Endodermal cell (in vitro differentiated cells): ENCODE data around the gene VGF. TPM values are rescaled to one million over a fixed set of nuclear protein-coding genes. Genes with fewer than 3 reads are reported as not detected.

ENCODE experiments used
- DNase-seq: peaks from one replicate; pipeline ENCODE4 v3.0.0-alpha.2; 2017
- H3K27ac ChIP-seq: 2 replicates; pipeline ENCODE4 v1.5.1; 2013; ENCODE audit warnings: mild to moderate bottlenecking, low read depth, low read length, moderate library complexity
- H3K27me3 ChIP-seq: 2 replicates; pipeline ENCODE4 v1.6.1; 2013; ENCODE audit warnings: mild to moderate bottlenecking, low read length, moderate library complexity; ENCODE audit not compliant: insufficient read depth, control insufficient read depth, poor library complexity, severe bottlenecking
- H3K36me3 ChIP-seq: 2 replicates; pipeline ENCODE4 v1.7.0; 2013; ENCODE audit warnings: mild to moderate bottlenecking, low read length, moderate library complexity; ENCODE audit not compliant: control insufficient read depth, insufficient read depth
- H3K4me1 ChIP-seq: one replicate; pipeline ENCODE4 v1.7.0; 2013; ENCODE audit warnings: low read length; ENCODE audit not compliant: control insufficient read depth, insufficient read depth
- H3K4me3 ChIP-seq: 2 replicates; pipeline ENCODE4 v1.5.1; 2013; ENCODE audit warnings: mild to moderate bottlenecking, low read length, moderate library complexity
- H3K9ac ChIP-seq: 2 replicates; pipeline ENCODE4 v1.6.1; 2013; ENCODE audit warnings: mild to moderate bottlenecking, low read length, moderate library complexity; ENCODE audit not compliant: poor library complexity, severe bottlenecking; ENCODE audit errors: extremely low read depth
- H3K9me3 ChIP-seq: 2 replicates; pipeline ENCODE4 v1.6.1; 2013; ENCODE audit warnings: mild to moderate bottlenecking, low read length, moderate library complexity; ENCODE audit not compliant: control insufficient read depth
- H3K27ac Mint-ChIP-seq: 2 replicates; pipeline ENCODE4 v1.8.0; 2020; ENCODE audit warnings: mixed read lengths
- H3K27me3 Mint-ChIP-seq: 2 replicates; pipeline ENCODE4 v1.8.0; 2021; ENCODE audit warnings: mild to moderate bottlenecking, mixed read lengths; ENCODE audit not compliant: insufficient read depth
- H3K36me3 Mint-ChIP-seq: 2 replicates; pipeline ENCODE4 v1.8.0; 2020; ENCODE audit warnings: low read depth, mixed read lengths
- H3K4me1 Mint-ChIP-seq: 2 replicates; pipeline ENCODE4 v1.8.0; 2020; ENCODE audit warnings: mixed read lengths
- H3K4me3 Mint-ChIP-seq: 2 replicates; pipeline ENCODE4 v1.8.0; 2020; ENCODE audit warnings: mild to moderate bottlenecking, moderate library complexity, mixed read lengths
- H3K9me3 Mint-ChIP-seq: 2 replicates; pipeline ENCODE4 v1.8.0; 2020; ENCODE audit warnings: mild to moderate bottlenecking, mixed read lengths
- WGBS, 2 experiments: methylation state at CpG; one replicate each; pipeline versions ENCODE4 v1.1.5 to v1.1.7; 2013; ENCODE audit warnings: missing lambda C conversion rate in 2 of 2, mixed read lengths in 1 of 2; ENCODE audit not compliant: insufficient coverage in 1 of 2, insufficient read length in 1 of 2; 5-methylcytosine and 5-hydroxymethylcytosine counted together
- total RNA-seq, 2 donors: library from RNA; stranded (reverse); fragmentation: NEBNext Ultra II Directional in 1 of 2; extraction: Animal tissue kit (Norgen Biotek cat#: 25700) in 1 of 2; gene quantifications; 2 replicates in 1 of 2; 3 replicates in 1 of 2; pipeline ENCODE4 v1.2.1, GENCODE V29; 2021
- TF ChIP-seq, protein P1 (sequence below): fragments of 200-600 bp; sonication (generic); conservative IDR thresholded peaks from 2 replicates; pipeline ENCODE4 v1.5.0; 2021; ENCODE audit warnings: antibody characterized with exemption, mild to moderate bottlenecking

VGF gene
- total RNA-seq, 2 donors from 2014 or later, result 2.8 TPM; not detected in 1

GRCh38 chr7:101156277-101156676, 9.1 kb downstream of the VGF start:
- Histone ChIP-seq H3K36me3 (peaks cover 8% of the 10 kb centered on the region), H3K9ac (no peak overlapping the region), H3K27me3 (peaks cover 1% of the 10 kb centered on the region), H3K4me3 (no peak overlapping the region), H3K9me3 (no peaks in the 10 kb centered on the region), H3K27ac (no peak overlapping the region), H3K4me1 (no peaks in the 10 kb centered on the region)
- TF ChIP-seq, protein P1, sequence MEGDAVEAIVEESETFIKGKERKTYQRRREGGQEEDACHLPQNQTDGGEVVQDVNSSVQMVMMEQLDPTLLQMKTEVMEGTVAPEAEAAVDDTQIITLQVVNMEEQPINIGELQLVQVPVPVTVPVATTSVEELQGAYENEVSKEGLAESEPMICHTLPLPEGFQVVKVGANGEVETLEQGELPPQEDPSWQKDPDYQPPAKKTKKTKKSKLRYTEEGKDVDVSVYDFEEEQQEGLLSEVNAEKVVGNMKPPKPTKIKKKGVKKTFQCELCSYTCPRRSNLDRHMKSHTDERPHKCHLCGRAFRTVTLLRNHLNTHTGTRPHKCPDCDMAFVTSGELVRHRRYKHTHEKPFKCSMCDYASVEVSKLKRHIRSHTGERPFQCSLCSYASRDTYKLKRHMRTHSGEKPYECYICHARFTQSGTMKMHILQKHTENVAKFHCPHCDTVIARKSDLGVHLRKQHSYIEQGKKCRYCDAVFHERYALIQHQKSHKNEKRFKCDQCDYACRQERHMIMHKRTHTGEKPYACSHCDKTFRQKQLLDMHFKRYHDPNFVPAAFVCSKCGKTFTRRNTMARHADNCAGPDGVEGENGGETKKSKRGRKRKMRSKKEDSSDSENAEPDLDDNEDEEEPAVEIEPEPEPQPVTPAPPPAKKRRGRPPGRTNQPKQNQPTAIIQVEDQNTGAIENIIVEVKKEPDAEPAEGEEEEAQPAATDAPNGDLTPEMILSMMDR, result peak; percentile 72
- H3K4me3 Mint-ChIP-seq, result no peak overlapping the region
- WGBS, 2 experiments, result 75 to 90% methylated on average over 2 to 6 of the region's 6 CpGs
- H3K27me3 Mint-ChIP-seq, result peaks cover 21% of the 10 kb centered on the region
- H3K9me3 Mint-ChIP-seq, result peaks cover 3% of the 10 kb centered on the region
- peaks cover 7% of the 10 kb centered on the region for H3K4me1 Mint-ChIP-seq
- peak; percentile 73 for DNase-seq
- peaks cover 17% of the 10 kb centered on the region for H3K36me3 Mint-ChIP-seq
- no peak overlapping the region for H3K27ac Mint-ChIP-seq

GRCh38 chr7:101155303-101155702, 10.1 kb downstream of the VGF start:
- TF ChIP-seq, protein P1, result no peak
- Mint-ChIP-seq H3K9me3 (peaks cover 3% of the 10 kb centered on the region), H3K27ac (no peak overlapping the region), H3K4me3 (peak overlapping the region; percentile 71), H3K4me1 (peaks cover 7% of the 10 kb centered on the region), H3K36me3 (peaks cover 16% of the 10 kb centered on the region), H3K27me3 (peaks cover 17% of the 10 kb centered on the region)
- Histone ChIP-seq H3K4me3 (peak overlapping the region; percentile 84), H3K9ac (peak overlapping the region; percentile 32), H3K27ac (no peak overlapping the region), H3K9me3 (no peaks in the 10 kb centered on the region), H3K36me3 (peaks cover 8% of the 10 kb centered on the region), H3K27me3 (no peaks in the 10 kb centered on the region), H3K4me1 (no peaks in the 10 kb centered on the region)
- WGBS, 2 experiments, result 43 to 73% methylated on average over 1 to 4 of the region's 4 CpGs
- DNase-seq, result peak; percentile 52

DNA sequence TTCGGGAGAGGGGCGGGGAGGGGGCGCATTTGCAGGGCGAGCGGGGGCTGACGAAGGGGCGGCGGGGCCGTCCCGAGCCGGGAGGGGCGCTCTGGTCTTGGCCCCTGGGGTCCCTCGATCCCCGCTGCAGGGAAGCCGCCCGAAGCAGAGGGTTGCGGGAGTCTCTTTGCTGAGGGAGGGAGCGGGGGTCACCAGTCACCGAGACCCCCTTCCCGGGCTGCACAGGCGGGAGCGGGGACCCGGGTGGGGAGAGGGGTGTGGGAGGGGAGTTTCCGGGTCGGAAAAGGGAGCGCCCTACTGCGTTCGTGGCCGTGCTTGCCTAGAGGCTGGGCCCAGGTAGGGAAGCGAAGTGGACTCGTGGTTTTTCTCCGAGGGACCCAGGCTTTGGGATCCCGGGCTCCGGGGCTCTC, 10.7 kb downstream of the VGF start:
- Histone ChIP-seq H3K27ac (no peak overlapping the region), H3K27me3 (no peaks in the 10 kb centered on the region), H3K4me1 (no peaks in the 10 kb centered on the region), H3K36me3 (peaks cover 8% of the 10 kb centered on the region), H3K9ac (peak overlapping the region; percentile 32), H3K4me3 (peak overlapping the region; percentile 84), H3K9me3 (no peaks in the 10 kb centered on the region)
- no peak for DNase-seq
- 0 to 1% methylated on average over 2 to 32 of the region's 34 CpGs for WGBS, 2 experiments
- TF ChIP-seq, protein P1, result no peak
- Mint-ChIP-seq H3K4me1 (peaks cover 7% of the 10 kb centered on the region), H3K27ac (no peak overlapping the region), H3K36me3 (peaks cover 10% of the 10 kb centered on the region), H3K4me3 (peak overlapping the region; percentile 71), H3K27me3 (peaks cover 16% of the 10 kb centered on the region), H3K9me3 (peaks cover 3% of the 10 kb centered on the region)
